ENCODE results near the gene OSMR. TPM values are rescaled to one million over a fixed set of nuclear protein-coding genes. Genes with fewer than 3 reads are reported as not detected.
A peak's percentile ranks its signal among the peaks of the same experiment; 100 is the strongest.

Gene OSMR
- total RNA-seq, 1 experiment from 2014 or later = 31.6 TPM

DNA sequence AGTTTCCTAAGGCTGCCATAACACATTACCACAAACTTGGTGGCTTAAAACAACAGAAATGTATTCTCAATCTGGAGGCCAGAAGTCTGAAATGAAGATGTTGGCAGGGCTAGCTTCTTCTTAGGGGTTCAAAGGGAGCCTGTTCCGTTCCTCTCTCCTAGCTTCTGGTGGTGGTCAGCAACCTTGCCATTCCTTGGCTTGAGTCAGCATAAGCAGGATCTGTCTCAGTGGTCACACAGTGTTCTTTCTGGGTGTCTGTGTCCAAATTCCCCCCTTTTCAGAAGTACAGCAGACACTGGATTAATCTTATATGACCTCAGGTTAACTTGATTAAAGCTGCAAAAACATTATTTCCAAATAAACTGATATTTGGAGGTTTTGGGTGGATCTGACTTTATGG, 2.1 kb upstream of the OSMR start:
- intact Hi-C loops (cut with micrococcal nuclease; ENCODE audit: unreplicated experiment) = no loop called here
- no peak for DNase-seq (ENCODE audit: low spot score)
- H3K4me1 ChIP-seq (ENCODE audit: insufficient read depth, low read length, poor library complexity, severe bottlenecking) = peaks cover 6% of the 10 kb centered on the region
- no peaks in the 10 kb centered on the region for H3K27me3 ChIP-seq (replicated peaks; ENCODE audit: insufficient read depth, low read depth, low read length, poor library complexity)
- no peak overlapping the region for H3K4me3 ChIP-seq (ENCODE audit: low read depth, low read length, poor library complexity, severe bottlenecking)
- H3K27ac ChIP-seq (ENCODE audit: low read depth, low read length, poor library complexity, severe bottlenecking) = no peak overlapping the region
- BruUV-seq (replicated peaks) = no TSS peak
- CTCF ChIA-PET = no interaction called here
- TF ChIP-seq EZH2 (IDR thresholded peaks at IDR 0.05; ENCODE audit: borderline replicate concordance, low read depth, low read length, poor library complexity, severe bottlenecking) = no peak
- TF ChIP-seq, protein P1, sequence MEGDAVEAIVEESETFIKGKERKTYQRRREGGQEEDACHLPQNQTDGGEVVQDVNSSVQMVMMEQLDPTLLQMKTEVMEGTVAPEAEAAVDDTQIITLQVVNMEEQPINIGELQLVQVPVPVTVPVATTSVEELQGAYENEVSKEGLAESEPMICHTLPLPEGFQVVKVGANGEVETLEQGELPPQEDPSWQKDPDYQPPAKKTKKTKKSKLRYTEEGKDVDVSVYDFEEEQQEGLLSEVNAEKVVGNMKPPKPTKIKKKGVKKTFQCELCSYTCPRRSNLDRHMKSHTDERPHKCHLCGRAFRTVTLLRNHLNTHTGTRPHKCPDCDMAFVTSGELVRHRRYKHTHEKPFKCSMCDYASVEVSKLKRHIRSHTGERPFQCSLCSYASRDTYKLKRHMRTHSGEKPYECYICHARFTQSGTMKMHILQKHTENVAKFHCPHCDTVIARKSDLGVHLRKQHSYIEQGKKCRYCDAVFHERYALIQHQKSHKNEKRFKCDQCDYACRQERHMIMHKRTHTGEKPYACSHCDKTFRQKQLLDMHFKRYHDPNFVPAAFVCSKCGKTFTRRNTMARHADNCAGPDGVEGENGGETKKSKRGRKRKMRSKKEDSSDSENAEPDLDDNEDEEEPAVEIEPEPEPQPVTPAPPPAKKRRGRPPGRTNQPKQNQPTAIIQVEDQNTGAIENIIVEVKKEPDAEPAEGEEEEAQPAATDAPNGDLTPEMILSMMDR (conservative IDR thresholded peaks at IDR 0.05; ENCODE audit: low read depth, low read length) = no peak
- peaks cover 9% of the 10 kb centered on the region for H3K9me3 ChIP-seq (ENCODE audit: low read depth, low read length, poor library complexity, severe bottlenecking)
- peaks cover 11% of the 10 kb centered on the region for H3K36me3 ChIP-seq (ENCODE audit: insufficient read depth, low read length, poor library complexity, severe bottlenecking)
- POLR2A ChIA-PET (ENCODE audit: low non-redundant PET) = no interaction called here

DNA sequence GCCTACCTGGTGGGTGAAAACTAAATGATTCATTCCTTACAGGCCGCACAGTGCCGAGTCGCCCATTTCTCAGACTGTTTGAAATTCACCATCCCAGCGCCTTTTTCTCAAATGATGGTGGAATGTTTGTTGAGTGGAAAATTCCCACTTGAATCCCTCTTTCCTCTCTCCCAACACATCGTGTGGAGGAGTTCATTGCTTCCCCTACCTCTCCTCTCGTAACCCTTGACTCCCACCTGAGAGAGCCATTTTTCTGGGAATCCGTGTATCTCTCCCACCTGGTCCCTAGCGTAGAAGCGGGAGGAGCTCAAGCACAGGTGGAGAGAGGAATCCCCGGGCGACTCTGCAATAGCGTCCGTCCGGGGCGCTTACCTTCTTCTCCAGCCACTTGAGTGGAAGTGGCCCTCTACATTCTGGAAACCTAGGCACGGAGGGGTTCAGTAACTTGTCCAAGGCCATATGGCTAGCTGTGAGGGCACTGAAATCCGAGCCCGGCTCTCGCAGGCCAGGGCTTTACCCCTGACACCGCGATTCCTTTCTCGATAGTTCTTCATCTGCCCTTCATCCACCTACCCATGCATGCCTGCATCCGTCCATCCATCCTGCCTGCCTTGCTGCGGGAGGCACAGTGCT, 683 bp downstream of the OSMR start:
- peak overlapping the region; percentile 58 for H3K4me3 ChIP-seq (ENCODE audit: low read depth, low read length, poor library complexity, severe bottlenecking)
- TF ChIP-seq EZH2 (IDR thresholded peaks at IDR 0.05; ENCODE audit: borderline replicate concordance, low read depth, low read length, poor library complexity, severe bottlenecking) = no peak
- TF ChIP-seq, protein P1 (conservative IDR thresholded peaks at IDR 0.05; ENCODE audit: low read depth, low read length) = no peak
- H3K9me3 ChIP-seq (ENCODE audit: low read depth, low read length, poor library complexity, severe bottlenecking) = peaks cover 7% of the 10 kb centered on the region
- no peaks in the 10 kb centered on the region for H3K27me3 ChIP-seq (replicated peaks; ENCODE audit: insufficient read depth, low read depth, low read length, poor library complexity)
- ChIA-PET POLR2A (ENCODE audit: low non-redundant PET) (no interaction called here), CTCF (no interaction called here)
- peaks cover 6% of the 10 kb centered on the region for H3K4me1 ChIP-seq (ENCODE audit: insufficient read depth, low read length, poor library complexity, severe bottlenecking)
- no peaks in the 10 kb centered on the region for H3K36me3 ChIP-seq (ENCODE audit: insufficient read depth, low read length, poor library complexity, severe bottlenecking)
- intact Hi-C loops (cut with micrococcal nuclease; ENCODE audit: unreplicated experiment) = no loop called here
- peak overlapping the region; percentile 86 for H3K27ac ChIP-seq (ENCODE audit: low read depth, low read length, poor library complexity, severe bottlenecking)
- no TSS peak for BruUV-seq (replicated peaks)
- no peak for DNase-seq (ENCODE audit: low spot score)

DNA sequence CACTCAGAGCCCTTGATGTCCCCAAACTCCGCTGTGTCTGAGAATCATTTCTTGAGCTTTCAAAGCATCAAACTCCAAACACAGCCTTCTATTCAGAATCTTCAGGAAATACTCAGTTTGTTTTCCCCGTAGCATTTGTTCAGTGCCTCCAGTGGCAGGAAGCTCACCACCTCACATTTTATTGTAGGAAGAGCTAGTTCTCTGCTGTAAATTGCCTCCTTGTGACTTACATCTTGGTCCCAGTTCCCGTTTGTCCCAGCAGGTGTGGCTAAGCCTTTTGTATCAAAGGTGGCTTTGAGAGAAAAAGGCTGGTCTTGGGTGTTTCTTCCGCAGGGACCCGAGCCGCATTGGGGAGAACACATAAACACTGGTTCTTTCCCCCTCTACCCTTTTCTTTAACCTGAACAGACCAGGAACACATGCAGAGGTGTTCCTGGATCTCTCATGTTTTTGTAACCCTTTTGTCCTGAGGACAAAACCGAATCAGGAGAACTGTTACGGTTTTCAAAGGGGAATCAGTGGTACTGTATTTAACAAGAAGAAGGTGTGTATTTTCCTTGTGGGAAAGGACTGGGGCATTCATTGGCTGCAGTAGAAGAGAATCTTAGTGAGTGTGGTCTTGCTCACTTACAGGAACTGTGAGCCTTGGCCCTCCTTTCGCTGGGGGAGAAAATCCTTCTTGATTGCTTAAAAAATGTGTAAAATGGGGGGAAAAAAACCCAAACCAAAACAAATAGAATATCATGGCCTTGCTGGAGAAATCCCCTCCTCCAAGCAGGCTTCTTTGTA, 1.9 kb downstream of the OSMR start:
- intact Hi-C loops (cut with micrococcal nuclease; ENCODE audit: unreplicated experiment) = no loop called here
- Histone ChIP-seq H3K27ac (ENCODE audit: low read depth, low read length, poor library complexity, severe bottlenecking) (peak overlapping the region; percentile 39), H3K4me1 (ENCODE audit: insufficient read depth, low read length, poor library complexity, severe bottlenecking) (peaks cover 6% of the 10 kb centered on the region), H3K9me3 (ENCODE audit: low read depth, low read length, poor library complexity, severe bottlenecking) (peaks cover 13% of the 10 kb centered on the region), H3K27me3 (replicated peaks; ENCODE audit: insufficient read depth, low read depth, low read length, poor library complexity) (no peaks in the 10 kb centered on the region), H3K4me3 (ENCODE audit: low read depth, low read length, poor library complexity, severe bottlenecking) (peak overlapping the region; percentile 58), H3K36me3 (ENCODE audit: insufficient read depth, low read length, poor library complexity, severe bottlenecking) (no peaks in the 10 kb centered on the region)
- no TSS peak for BruUV-seq (replicated peaks)
- no peak for DNase-seq (ENCODE audit: low spot score)
- CTCF ChIA-PET = no interaction called here
- TF ChIP-seq, protein P1 (conservative IDR thresholded peaks at IDR 0.05; ENCODE audit: low read depth, low read length) = 0 out of 2 replicates have a peak, but pooled peaks have one; percentile 13
- TF ChIP-seq EZH2 (IDR thresholded peaks at IDR 0.05; ENCODE audit: borderline replicate concordance, low read depth, low read length, poor library complexity, severe bottlenecking) = no peak
- POLR2A ChIA-PET (ENCODE audit: low non-redundant PET) = interaction anchor here (0.7 kb wide), 1 partner anchor 693 kb away, joined by 3 read pairs; no protein-coding TSS in a partner anchor

Measured in A673 (cell line).